Body of pancreas (tissue), 4 donors: ENCODE data around the gene PEAK1. TPM values are rescaled to one million over a fixed set of nuclear protein-coding genes. Genes with fewer than 3 reads are reported as not detected.
A peak's percentile ranks its signal among the peaks of the same experiment; 100 is the strongest.

ENCODE experiments used
- ATAC-seq: fragments of 150-250 bp; one replicate; pipeline ENCODE4 v1.9.1; 2016
- DNase-seq, 4 donors: peaks; one replicate each; pipeline ENCODE4 v3.0.0-alpha.2; 2019
- H3K27ac ChIP-seq, 4 donors: fragments of 200-600 bp; sonication (generic); 1 replicate in 3 of 4; 2 replicates in 1 of 4; pipeline versions ENCODE4 v1.5.1 to v1.6.1; 2016 to 2019; ENCODE audit warnings: mild to moderate bottlenecking in 1 of 4, mixed read lengths in 1 of 4, moderate library complexity in 1 of 4
- H3K27me3 ChIP-seq, 2 donors: fragments of 200-600 bp; sonication (generic); one replicate each; pipeline ENCODE4 v1.6.0; 2016; ENCODE audit warnings: mild to moderate bottlenecking in 1 of 2
- H3K36me3 ChIP-seq, 2 donors: fragments of 200-600 bp; sonication (generic); replicated peaks in 1 of 2; 2 replicates each; pipeline ENCODE4 v1.5.1; 2016; ENCODE audit warnings: low read depth in 2 of 2; ENCODE audit not compliant: insufficient read depth in 1 of 2
- H3K4me1 ChIP-seq: fragments of 200-600 bp; sonication (generic); one replicate; pipeline ENCODE4 v1.6.0; 2016
- H3K4me3 ChIP-seq, 2 donors: fragments of 200-600 bp; sonication (generic); 1 replicate in 1 of 2; 2 replicates in 1 of 2; pipeline ENCODE4 v1.5.1; 2016 to 2019
- H3K9me3 ChIP-seq, 3 donors: fragments of 200-600 bp; sonication (generic); 1 replicate in 2 of 3; 2 replicates in 1 of 3; pipeline ENCODE4 v1.5.1; 2016
- POLR2A ChIP-seq, 3 donors: fragments of 450-650 bp; IDR thresholded peaks; one replicate each; pipeline ENCODE4 v1.6.1; 2016; ENCODE audit warnings: antibody characterized with exemption in 3 of 3, mild to moderate bottlenecking in 2 of 3
- WGBS, 2 donors: methylation state at CpG; one replicate each; pipeline ENCODE4 v1.1.5; 2017; 5-methylcytosine and 5-hydroxymethylcytosine counted together
- intact Hi-C: fragments of 100-400 bp; cut with DNase I; formaldehyde crosslinking; loops from one replicate; pipeline ENCODE4 v1.15.1; 2023
- total RNA-seq, 2 donors: library from RNA; depleted of rRNA; stranded (reverse); fragments of >200 nt; gene quantifications; one replicate each; pipeline ENCODE4 v1.1.0, GENCODE V29; 2016
- TF ChIP-seq, protein P1 (sequence below), 7 experiments: fragments of 450-650 bp in 4 of 7; fragments of 200-600 bp in 3 of 7; sonication (generic) in 3 of 7; IDR thresholded peaks; one replicate each; pipeline ENCODE4 v1.5.1; 2016 to 2019; ENCODE audit warnings: antibody characterized with exemption in 7 of 7

PEAK1 gene
- total RNA-seq, 2 donors from 2014 or later, result 12.5 to 13.2 TPM

DNA sequence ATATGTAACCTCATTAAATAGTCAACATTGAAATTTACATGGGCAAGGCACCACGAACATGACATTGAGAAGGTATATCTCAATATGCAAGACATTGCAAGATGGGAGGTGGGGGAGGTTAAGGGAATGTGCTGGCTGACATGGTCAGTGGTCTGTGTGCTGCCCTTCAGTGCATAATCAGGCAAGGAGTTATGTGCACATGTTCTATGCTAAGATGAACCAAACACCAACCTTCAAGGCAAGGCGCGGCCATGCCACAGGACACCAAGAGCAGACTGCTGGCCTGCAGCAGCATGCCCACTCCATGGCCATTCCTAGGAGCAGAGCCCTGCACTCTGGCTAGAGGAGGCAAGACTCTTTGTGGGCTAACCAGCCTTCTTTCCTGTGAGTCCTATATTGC is 308.1 kb downstream of the PEAK1 start:
- no peaks in the 10 kb centered on the region for H3K9me3 ChIP-seq
- intact Hi-C loops, result no loop called here
- DNase-seq, result no peak
- no peak for ATAC-seq
- TF ChIP-seq POLR2A (IDR thresholded peaks at IDR 0.05), result no peak
- TF ChIP-seq, protein P1, sequence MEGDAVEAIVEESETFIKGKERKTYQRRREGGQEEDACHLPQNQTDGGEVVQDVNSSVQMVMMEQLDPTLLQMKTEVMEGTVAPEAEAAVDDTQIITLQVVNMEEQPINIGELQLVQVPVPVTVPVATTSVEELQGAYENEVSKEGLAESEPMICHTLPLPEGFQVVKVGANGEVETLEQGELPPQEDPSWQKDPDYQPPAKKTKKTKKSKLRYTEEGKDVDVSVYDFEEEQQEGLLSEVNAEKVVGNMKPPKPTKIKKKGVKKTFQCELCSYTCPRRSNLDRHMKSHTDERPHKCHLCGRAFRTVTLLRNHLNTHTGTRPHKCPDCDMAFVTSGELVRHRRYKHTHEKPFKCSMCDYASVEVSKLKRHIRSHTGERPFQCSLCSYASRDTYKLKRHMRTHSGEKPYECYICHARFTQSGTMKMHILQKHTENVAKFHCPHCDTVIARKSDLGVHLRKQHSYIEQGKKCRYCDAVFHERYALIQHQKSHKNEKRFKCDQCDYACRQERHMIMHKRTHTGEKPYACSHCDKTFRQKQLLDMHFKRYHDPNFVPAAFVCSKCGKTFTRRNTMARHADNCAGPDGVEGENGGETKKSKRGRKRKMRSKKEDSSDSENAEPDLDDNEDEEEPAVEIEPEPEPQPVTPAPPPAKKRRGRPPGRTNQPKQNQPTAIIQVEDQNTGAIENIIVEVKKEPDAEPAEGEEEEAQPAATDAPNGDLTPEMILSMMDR (IDR thresholded peaks at IDR 0.05), result no peak
- peaks cover 4% of the 10 kb centered on the region for H3K4me1 ChIP-seq
- H3K27me3 ChIP-seq, result no peaks in the 10 kb centered on the region
- no peak overlapping the region for H3K27ac ChIP-seq
- 72 to 78% methylated on average over 3 of the region's 3 CpGs for WGBS, 2 donors
- peaks cover 0 to 10% of the 10 kb centered on the region in 2 donors for H3K36me3 ChIP-seq
- no peak overlapping the region for H3K4me3 ChIP-seq

GRCh38 chr15:77107531-77108355 is 312.2 kb downstream of the PEAK1 start:
- intact Hi-C loops, result no loop called here
- WGBS, 2 donors, result 45 to 46% methylated on average over 9 of the region's 9 CpGs
- Histone ChIP-seq H3K9me3 (no peaks in the 10 kb centered on the region), H3K4me1 (peaks cover 4% of the 10 kb centered on the region), H3K36me3 (no peaks in the 10 kb centered on the region), H3K4me3 (no peak overlapping the region), H3K27ac (no peak overlapping the region), H3K27me3 (no peaks in the 10 kb centered on the region)
- TF ChIP-seq POLR2A (IDR thresholded peaks at IDR 0.05), result no peak
- TF ChIP-seq, protein P1 (IDR thresholded peaks at IDR 0.05), result peak in 6 of 7 experiments; percentile 39 to 64 (median 54)
- ATAC-seq, result peak; percentile 67
- DNase-seq, result peak; percentile 57 to 68 (median 61)

DNA sequence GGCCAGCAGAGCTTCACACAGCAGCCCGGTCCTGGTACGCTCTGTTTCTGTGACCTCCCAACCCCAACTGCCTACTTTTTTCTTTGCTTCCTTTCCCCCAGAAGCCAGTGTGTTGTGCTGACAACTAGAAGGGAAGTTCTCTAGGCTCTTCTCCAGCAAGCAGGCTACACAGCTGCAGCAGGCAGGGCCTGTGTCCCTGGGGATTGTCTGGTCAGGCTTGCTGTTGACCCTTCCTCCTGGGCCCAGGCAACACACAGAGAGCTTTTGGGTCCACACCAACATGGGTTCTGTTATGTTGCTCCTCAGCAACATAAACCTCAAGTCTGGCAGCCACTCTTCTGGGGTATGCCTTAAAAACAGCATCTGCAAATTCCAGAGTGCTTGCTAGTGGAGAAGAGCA is 312.8 kb downstream of the PEAK1 start:
- 79 to 100% methylated on average over 2 of the region's 2 CpGs for WGBS, 2 donors
- H3K4me1 ChIP-seq, result peaks cover 4% of the 10 kb centered on the region
- no peak overlapping the region for H3K4me3 ChIP-seq
- intact Hi-C loops, result no loop called here
- no peak for TF ChIP-seq POLR2A (IDR thresholded peaks at IDR 0.05)
- TF ChIP-seq, protein P1 (IDR thresholded peaks at IDR 0.05), result no peak
- ATAC-seq (peak; percentile 34), DNase-seq (peak in 3 of 4 donors; percentile 20 to 66 (median 46))
- no peak overlapping the region for H3K27ac ChIP-seq
- no peaks in the 10 kb centered on the region for H3K27me3 ChIP-seq
- no peaks in the 10 kb centered on the region for H3K36me3 ChIP-seq
- H3K9me3 ChIP-seq, result no peaks in the 10 kb centered on the region

DNA sequence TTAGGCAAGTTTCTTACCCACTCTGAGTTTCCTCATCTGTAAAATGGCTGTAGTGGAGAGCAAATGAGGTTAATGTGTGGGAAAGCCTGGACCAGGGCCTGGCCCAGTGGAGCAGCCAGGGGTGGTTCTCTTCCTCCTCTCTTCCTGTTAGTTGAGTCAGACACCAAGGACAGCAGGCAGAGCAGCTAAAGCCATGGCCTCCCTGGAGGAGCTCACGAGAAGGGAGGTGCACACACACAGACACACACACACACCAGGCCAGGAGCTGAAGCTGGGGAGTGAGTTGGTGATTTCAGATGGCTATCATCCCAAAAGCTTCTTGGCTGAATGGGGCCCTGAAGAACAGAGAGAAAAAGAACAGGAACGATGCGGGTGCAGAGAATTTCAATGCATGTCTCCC is 315.7 kb downstream of the PEAK1 start:
- H3K4me1 ChIP-seq, result peaks cover 4% of the 10 kb centered on the region
- H3K27me3 ChIP-seq, result no peaks in the 10 kb centered on the region
- no peak for TF ChIP-seq POLR2A (IDR thresholded peaks at IDR 0.05)
- TF ChIP-seq, protein P1 (IDR thresholded peaks at IDR 0.05), result no peak
- peak; percentile 36 for ATAC-seq
- 91 to 93% methylated on average over 3 of the region's 3 CpGs for WGBS, 2 donors
- no peak overlapping the region for H3K4me3 ChIP-seq
- no peak overlapping the region for H3K27ac ChIP-seq
- no peaks in the 10 kb centered on the region for H3K9me3 ChIP-seq
- peak in 1 of 4 donors; percentile 25 for DNase-seq
- no peaks in the 10 kb centered on the region for H3K36me3 ChIP-seq
- intact Hi-C loops, result no loop called here
